HCT116 (cell line): ENCODE results near the gene CLCF1.

Experiments used
- EZH2 ChIP-seq: fragments of 200-600 bp; sonication (generic); IDR thresholded peaks from 2 replicates; pipeline ENCODE4 v1.6.1; 2017; ENCODE audit warnings: antibody characterized with exemption, mixed run types
- POLR2A ChIP-seq: IDR thresholded peaks from 2 replicates; pipeline ENCODE4 v1.7.0; 2011; ENCODE audit warnings: borderline replicate concordance; ENCODE audit not compliant: insufficient read depth, insufficient read length; ENCODE audit errors: extremely low read depth
- TF ChIP-seq, protein P1 (sequence below), 3 experiments: fragments of 200-600 bp in 1 of 3; sonication (generic) in 1 of 3; IDR thresholded peaks in 2 of 3; conservative IDR thresholded peaks in 1 of 3; 2 replicates each; pipeline ENCODE4 v1.5.1; 2012 to 2017; ENCODE audit warnings: low read depth in 2 of 3, low read length in 2 of 3, antibody characterized with exemption in 1 of 3, borderline replicate concordance in 1 of 3, control low read depth in 1 of 3, mild to moderate bottlenecking in 1 of 3, mixed read lengths in 1 of 3, mixed run types in 1 of 3, moderate library complexity in 1 of 3; ENCODE audit not compliant: insufficient read depth in 1 of 3

- TF ChIP-seq EZH2 (no peak), POLR2A (no peak)
- TF ChIP-seq, protein P1, sequence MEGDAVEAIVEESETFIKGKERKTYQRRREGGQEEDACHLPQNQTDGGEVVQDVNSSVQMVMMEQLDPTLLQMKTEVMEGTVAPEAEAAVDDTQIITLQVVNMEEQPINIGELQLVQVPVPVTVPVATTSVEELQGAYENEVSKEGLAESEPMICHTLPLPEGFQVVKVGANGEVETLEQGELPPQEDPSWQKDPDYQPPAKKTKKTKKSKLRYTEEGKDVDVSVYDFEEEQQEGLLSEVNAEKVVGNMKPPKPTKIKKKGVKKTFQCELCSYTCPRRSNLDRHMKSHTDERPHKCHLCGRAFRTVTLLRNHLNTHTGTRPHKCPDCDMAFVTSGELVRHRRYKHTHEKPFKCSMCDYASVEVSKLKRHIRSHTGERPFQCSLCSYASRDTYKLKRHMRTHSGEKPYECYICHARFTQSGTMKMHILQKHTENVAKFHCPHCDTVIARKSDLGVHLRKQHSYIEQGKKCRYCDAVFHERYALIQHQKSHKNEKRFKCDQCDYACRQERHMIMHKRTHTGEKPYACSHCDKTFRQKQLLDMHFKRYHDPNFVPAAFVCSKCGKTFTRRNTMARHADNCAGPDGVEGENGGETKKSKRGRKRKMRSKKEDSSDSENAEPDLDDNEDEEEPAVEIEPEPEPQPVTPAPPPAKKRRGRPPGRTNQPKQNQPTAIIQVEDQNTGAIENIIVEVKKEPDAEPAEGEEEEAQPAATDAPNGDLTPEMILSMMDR (IDR thresholded peaks at IDR 0.05 in 2 of 3, conservative IDR thresholded peaks at IDR 0.05 in 1 of 3; ENCODE audit: borderline replicate concordance in 1 of 3, insufficient read depth in 1 of 3, low read depth in 2 of 3, low read length in 2 of 3), result no peak
These were observed 35.9 kb upstream of the CLCF1 start for GRCh38 chr11:67409261-67409666.
